Measurements from ENCODE around the gene KDM3A.

DNA sequence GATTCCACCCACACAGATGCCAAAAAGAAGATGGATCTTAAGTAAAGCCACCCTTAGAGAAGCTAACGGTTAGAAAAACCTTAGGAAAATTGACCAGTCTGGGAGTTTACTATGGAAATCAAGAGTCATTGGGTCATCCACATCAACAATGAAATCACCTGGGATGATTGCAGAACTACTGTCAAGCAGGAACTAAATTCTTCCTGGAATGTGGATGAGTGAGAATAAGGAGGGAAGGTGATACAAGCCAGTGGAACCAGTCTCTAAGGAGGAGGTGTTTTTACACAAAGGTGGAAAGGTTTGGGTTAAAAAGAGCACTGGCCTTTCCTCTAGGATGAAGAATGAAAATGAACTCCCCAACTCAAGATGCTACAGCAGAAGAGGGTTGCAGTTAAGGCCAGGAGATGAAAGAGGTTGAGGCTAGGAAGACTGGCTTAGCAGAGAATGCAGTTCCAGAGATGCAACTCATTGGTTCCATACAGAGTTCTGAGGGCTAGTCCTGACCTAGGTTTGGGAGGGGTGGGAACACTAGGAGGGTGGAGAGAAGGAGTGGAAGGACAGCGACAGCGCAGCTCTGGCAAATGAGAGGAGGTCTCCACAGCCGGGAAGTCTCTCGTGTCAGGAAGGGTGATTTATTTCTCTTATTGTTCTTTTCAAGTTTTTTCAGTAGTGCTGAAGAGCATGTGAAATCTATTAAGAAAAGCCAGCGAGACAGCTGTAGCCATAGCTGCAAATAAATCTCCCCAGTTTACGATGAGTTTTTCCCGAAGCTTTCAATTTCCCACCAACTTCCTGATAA, 27.7 kb upstream of the KDM3A start:
- TF ChIP-seq CTCF (IDR thresholded peaks at IDR 0.05): no peak
- TF ChIP-seq ZFX (IDR thresholded peaks at IDR 0.05; ENCODE audit: borderline replicate concordance): no peak
